ENCODE results near the gene ATXN1.

DNA sequence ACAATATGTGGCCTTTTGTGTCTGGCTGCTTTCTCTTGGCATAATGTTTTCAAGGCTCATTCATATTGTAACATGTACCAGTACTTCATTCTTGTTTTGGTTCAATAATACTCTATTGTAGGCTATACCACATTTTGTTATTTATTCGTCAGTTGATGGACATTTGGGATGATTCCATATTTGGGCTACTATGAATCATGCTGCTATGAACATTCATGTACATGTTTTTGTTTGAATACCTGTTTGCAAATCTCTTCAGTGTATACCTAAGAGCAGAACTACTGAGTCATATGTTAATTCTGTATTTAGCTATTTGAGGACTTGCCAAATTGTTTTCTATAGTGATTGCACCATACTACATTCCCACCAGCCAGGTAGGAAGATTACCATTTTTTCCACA is 263.0 kb downstream of the ATXN1 start:
- TF ChIP-seq, protein P1, sequence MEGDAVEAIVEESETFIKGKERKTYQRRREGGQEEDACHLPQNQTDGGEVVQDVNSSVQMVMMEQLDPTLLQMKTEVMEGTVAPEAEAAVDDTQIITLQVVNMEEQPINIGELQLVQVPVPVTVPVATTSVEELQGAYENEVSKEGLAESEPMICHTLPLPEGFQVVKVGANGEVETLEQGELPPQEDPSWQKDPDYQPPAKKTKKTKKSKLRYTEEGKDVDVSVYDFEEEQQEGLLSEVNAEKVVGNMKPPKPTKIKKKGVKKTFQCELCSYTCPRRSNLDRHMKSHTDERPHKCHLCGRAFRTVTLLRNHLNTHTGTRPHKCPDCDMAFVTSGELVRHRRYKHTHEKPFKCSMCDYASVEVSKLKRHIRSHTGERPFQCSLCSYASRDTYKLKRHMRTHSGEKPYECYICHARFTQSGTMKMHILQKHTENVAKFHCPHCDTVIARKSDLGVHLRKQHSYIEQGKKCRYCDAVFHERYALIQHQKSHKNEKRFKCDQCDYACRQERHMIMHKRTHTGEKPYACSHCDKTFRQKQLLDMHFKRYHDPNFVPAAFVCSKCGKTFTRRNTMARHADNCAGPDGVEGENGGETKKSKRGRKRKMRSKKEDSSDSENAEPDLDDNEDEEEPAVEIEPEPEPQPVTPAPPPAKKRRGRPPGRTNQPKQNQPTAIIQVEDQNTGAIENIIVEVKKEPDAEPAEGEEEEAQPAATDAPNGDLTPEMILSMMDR (IDR thresholded peaks at IDR 0.05; ENCODE audit: insufficient read depth, low read length) = no peak
- TF ChIP-seq POLR2AphosphoS5 (IDR thresholded peaks at IDR 0.05; ENCODE audit: low read depth) (no peak), GABPA (IDR thresholded peaks at IDR 0.05; ENCODE audit: low read depth) (no peak), SPI1 (IDR thresholded peaks at IDR 0.05; ENCODE audit: borderline replicate concordance, low read depth) (no peak)
- TF ChIP-seq, protein P2, sequence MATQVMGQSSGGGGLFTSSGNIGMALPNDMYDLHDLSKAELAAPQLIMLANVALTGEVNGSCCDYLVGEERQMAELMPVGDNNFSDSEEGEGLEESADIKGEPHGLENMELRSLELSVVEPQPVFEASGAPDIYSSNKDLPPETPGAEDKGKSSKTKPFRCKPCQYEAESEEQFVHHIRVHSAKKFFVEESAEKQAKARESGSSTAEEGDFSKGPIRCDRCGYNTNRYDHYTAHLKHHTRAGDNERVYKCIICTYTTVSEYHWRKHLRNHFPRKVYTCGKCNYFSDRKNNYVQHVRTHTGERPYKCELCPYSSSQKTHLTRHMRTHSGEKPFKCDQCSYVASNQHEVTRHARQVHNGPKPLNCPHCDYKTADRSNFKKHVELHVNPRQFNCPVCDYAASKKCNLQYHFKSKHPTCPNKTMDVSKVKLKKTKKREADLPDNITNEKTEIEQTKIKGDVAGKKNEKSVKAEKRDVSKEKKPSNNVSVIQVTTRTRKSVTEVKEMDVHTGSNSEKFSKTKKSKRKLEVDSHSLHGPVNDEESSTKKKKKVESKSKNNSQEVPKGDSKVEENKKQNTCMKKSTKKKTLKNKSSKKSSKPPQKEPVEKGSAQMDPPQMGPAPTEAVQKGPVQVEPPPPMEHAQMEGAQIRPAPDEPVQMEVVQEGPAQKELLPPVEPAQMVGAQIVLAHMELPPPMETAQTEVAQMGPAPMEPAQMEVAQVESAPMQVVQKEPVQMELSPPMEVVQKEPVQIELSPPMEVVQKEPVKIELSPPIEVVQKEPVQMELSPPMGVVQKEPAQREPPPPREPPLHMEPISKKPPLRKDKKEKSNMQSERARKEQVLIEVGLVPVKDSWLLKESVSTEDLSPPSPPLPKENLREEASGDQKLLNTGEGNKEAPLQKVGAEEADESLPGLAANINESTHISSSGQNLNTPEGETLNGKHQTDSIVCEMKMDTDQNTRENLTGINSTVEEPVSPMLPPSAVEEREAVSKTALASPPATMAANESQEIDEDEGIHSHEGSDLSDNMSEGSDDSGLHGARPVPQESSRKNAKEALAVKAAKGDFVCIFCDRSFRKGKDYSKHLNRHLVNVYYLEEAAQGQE (IDR thresholded peaks at IDR 0.05; ENCODE audit: insufficient replicate concordance, low read depth) = no peak

Data from HL-60 (cell line).